Sigmoid colon (tissue), 4 donors: Measurements from ENCODE around the gene CD53.

ENCODE experiments used
- CTCF ChIP-seq, 4 experiments: fragments of 450-650 bp in 3 of 4; fragments of 200-600 bp in 1 of 4; IDR thresholded peaks; one replicate each; pipeline ENCODE4 v1.5.1; 2016 to 2019; ENCODE audit warnings: antibody characterized with exemption in 4 of 4, mild to moderate bottlenecking in 3 of 4, moderate library complexity in 2 of 4
- EP300 ChIP-seq, 4 donors: sonication (generic); formaldehyde crosslinking; IDR thresholded peaks; one replicate each; pipeline ENCODE4 v1.6.1; 2017; ENCODE audit warnings: antibody characterized with exemption in 4 of 4

GRCh38 chr1:110927484-110928075 lies 54.6 kb downstream of the CD53 start:
- TF ChIP-seq EP300 (IDR thresholded peaks at IDR 0.05) (no peak), CTCF (IDR thresholded peaks at IDR 0.05) (no peak)
